B cell (primary cell): Measurements from ENCODE around the gene COBL.

Experiments used
- CTCF ChIP-seq: fragments of 200-600 bp; IDR thresholded peaks from one replicate; pipeline ENCODE4 v1.8.0; 2022; ENCODE audit warnings: antibody characterized with exemption, mild to moderate bottlenecking
- EZH2 ChIP-seq: IDR thresholded peaks from 2 replicates; pipeline ENCODE4 v1.6.1; 2012; ENCODE audit warnings: borderline replicate concordance, low read depth, mild to moderate bottlenecking, moderate library complexity, low read length; ENCODE audit not compliant: insufficient read depth, poor library complexity, severe bottlenecking

DNA sequence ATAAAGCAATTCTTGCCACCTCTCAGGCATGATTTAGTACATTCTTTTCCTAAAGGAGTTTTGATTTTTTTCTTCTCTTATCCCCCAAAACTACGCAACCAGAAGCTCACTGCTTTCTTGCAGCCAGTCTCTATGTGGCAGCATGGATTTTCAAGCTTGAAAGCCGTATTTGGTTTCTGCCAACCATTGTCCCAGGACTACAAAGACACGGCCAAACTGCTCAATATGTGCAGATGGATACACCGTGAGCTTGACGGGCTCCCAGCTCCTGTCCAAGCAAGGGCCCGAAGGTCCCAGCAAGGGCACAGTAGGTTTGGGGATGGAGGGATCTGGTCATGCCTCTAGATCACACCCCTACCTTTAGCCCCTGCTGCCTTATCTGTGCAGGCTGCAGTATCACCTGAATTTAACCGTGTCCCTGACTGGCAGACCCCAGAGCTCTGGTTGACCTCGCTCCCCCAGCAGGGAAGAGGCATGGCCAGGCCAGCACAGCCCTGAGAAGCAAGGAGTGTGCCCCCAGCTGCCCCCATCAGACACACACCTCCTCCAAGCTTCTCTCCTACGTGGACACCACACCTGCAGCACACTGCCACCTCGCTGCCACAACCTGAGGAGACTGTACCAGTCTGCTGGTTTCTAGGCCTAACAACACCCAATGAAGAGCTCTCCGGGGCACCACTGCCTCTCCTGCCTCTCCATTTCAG is 86.8 kb downstream of the COBL start:
- TF ChIP-seq EZH2 (no peak), CTCF (no peak)
